GM23248 (cell line): Measurements from ENCODE around the gene C4BPA.

ENCODE experiments used
- EZH2 ChIP-seq: fragments of 200-600 bp; sonication (generic); IDR thresholded peaks from 2 replicates; pipeline ENCODE4 v1.6.1; 2018; ENCODE audit warnings: antibody characterized with exemption, mild to moderate bottlenecking; ENCODE audit not compliant: insufficient read depth, poor library complexity, severe bottlenecking
- EZH2phosphoT487 ChIP-seq: fragments of 200-600 bp; sonication (generic); IDR thresholded peaks from 2 replicates; pipeline ENCODE4 v1.6.1; 2018; ENCODE audit warnings: antibody characterized with exemption, moderate library complexity, mild to moderate bottlenecking, low read depth; ENCODE audit not compliant: insufficient read depth

GRCh38 chr1:207155028-207155427 is 51.0 kb downstream of the C4BPA start:
- no peak for TF ChIP-seq EZH2phosphoT487
- no peak for TF ChIP-seq EZH2
